Fibroblast of gingiva (primary cell): ENCODE data around the gene IP6K1.
"Not testable (repeated sequence)": the region's sequence is repeated elsewhere in the genome, so short reads cannot be mapped to it uniquely, and the experiment has no call there.

Source experiments
- DNase-seq: peaks from one replicate; pipeline ENCODE4 v3.0.0-alpha.2; 2011; ENCODE audit warnings: low read depth

Gene IP6K1

DNA sequence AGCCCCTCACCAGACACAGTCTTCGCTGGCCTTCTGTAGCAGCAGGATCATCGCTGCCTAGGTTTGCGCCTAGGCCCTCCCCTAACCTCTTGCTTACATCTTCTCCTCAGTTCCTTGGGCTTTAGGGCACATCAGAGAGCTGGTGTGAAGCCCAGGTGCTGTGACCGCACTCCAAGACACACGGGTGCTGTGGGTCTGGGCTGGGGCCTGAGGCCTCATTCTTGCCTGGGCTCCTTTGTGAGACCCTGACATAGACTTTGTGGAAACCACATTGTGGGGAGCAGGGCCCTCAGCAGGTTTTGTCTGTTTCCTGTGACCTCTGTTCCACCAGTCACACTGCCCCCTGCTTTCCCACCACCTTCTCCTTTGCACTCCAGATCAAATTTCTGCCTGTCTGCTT lies 74.9 kb downstream of the IP6K1 start:
- no peak for DNase-seq

DNA sequence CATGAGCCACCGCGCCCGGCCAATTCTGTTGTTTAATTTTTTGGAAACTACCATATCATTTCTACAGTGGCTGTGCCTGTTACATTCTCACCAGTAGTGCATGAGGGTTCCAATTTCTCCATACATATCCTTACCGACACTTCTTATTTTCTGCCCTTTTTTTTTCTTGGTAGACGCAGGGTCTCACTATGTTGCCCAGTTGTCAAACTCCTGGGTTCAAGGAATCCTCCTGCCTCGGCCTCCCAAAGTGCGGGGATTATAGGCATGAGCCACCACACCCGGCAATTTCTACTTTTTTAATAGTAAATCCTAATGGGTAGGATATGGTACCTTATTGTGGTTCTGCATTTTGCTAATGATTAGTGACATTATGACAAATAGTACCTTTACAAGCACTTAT lies 76.5 kb downstream of the IP6K1 start:
- no peak for DNase-seq

GRCh38 chr3:49707113-49707480 lies 79.2 kb downstream of the IP6K1 start:
- no peak for DNase-seq

DNA sequence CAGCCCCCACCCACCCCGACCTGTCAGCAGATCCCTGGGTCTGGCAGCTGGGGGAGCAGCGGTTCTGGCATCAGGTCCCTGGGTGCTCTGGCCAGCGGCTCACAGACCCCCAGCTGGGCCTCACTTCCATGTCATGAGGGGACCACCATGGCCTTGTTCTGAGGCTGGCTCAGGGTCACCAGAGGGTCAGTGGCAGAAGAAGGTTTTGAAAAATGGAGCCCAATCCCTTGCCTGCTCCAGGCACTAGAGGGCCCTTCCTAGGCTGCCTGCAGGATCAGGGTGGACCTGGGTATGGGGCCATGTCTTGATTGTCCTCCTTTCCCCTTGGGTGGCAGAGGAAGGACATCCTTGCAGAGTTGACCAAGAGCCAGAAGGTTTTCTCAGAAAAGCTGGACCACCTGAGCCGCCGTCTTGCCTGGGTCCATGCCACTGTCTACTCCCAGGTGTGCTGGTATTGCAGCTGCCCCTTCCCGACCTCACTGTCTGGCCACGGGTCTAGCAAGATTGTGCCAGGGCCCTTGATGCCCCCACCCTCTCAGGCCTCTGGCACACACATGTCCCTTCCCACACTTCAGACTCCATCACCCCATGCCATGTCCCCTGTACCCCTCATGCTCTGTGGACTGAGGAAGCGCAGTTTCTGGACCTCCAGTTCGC lies 79.8 kb downstream of the IP6K1 start:
- DNase-seq, result no peak

DNA sequence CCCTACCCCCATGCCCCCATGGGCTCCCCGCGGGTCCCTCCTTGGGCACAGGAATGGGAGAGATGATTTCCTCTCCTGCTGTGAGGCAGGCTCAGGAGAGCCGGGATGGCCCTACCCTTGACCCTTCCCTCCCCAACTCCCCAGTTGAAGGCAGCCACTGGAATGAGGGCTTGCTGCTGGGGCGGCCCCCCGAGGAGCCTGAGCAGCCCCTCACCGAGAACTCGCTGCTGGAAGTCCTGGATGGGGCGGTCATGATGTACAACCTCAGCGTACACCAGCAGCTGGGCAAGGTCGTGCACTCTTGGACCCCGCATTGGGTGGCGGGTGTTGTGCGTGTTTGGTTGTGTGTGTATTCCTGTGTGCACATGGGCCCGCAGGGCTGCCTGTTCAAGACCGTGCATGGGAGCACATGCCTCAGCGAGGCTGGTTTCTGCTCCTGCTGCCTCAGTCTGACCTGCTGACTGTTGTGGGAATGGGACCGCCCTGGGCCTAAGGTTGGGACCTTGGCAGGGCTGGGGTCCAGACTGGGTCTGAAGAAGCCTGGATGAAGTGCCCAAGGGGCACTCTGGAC lies 80.9 kb downstream of the IP6K1 start:
- DNase-seq, result no peak

DNA sequence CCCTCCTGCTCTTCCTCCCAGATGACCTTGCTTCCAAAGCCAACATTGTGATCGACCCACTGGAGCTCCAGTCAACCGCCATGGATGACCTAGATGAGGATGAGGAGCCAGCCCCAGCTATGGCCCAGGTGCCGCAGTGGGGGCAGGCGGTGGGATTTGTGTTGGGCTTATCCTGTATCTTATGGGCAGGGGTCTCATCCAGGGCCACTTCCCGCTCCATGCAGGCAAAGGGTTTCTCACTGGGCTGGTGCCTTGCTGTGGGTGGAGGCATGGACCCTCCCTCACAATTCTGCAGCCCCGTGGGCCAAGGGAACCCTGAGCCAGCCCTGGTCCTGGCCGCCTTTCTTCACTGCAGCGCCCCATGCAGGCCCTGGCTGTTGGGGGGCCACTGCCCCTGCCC lies 81.7 kb downstream of the IP6K1 start:
- DNase-seq, result no peak

GRCh38 chr3:49703956-49704355 lies 82.4 kb downstream of the IP6K1 start:
- DNase-seq, result no peak

DNA sequence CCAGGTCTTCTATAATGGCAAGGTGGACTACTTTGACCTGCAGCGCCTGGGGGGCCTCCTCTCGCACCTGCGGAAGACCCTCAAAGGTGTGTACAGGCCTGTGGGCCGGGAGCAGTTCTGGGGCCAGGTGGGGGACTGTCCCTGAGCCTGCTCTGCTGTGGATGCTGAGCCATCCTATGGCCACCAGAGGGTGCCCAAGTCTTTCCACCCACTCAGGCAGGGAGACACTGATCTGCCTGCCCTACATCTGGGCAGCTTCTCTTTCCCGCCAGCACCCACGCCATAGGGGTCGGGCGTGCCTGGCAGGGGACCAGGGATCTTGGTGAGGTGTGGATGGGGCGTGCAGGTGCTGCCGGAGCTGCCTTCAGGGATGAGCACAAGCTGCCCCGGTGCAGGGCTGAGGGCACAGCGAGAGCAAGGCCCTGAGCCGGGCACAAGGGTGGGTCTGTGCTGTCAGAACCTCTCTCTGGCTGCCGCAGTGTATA lies 82.9 kb downstream of the IP6K1 start:
- peak; percentile 49 for DNase-seq

GRCh38 chr3:49702672-49703071 lies 83.7 kb downstream of the IP6K1 start:
- DNase-seq, result no peak

GRCh38 chr3:49701388-49702077 lies 84.8 kb downstream of the IP6K1 start:
- DNase-seq, result no peak

DNA sequence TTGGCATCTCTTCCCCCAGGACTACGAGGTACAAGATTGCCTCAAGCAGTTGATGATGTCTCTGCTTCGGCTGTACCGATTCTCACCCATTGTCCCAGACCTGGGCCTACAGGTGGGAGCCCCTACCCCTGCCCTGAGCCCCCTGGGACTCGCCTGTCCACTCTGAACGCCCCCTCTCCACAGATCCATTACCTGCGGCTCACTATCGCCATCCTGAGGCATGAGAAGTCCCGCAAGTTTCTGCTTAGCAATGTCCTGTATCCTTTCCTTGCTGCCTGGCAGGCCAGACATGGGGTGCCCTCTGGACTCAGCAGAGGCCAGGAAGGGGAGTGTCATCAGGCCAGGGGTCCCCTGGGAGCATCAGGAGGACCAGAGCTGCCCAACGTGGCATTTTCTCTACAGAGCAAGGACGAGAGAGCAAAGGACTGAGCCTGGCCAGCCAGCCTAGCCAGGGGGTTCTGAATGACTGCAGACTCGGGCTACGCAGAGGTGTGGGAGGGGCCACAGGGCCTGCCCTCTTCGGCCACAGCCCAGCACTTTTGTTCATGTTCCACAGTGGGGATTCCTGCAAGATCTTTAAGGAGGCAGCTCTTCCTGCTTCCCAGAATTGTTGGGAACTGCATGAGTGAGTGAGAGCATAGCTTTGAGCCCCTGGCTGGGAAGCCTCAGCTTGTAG lies 85.8 kb downstream of the IP6K1 start:
- DNase-seq, result no peak

DNA sequence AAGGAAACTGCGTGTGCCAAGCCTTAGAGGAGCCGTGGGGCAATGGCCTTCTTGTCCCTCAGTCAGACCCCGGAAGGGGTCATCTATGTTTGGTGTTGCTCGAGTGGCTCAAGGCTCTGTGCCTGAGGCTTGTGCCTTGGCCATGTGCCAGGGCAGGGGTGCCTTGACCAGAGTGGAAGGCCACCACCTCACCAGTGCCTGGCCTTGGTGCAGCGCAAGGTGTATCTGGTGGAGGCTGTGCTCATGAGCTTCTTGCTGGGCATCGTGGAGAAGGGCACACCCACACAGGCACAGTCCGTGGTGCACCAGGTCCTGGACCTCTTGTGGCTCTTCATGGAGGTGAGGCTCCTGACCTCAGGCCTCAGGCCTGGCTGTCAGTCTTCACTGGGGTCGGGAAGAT lies 86.3 kb downstream of the IP6K1 start:
- DNase-seq, result no peak

DNA sequence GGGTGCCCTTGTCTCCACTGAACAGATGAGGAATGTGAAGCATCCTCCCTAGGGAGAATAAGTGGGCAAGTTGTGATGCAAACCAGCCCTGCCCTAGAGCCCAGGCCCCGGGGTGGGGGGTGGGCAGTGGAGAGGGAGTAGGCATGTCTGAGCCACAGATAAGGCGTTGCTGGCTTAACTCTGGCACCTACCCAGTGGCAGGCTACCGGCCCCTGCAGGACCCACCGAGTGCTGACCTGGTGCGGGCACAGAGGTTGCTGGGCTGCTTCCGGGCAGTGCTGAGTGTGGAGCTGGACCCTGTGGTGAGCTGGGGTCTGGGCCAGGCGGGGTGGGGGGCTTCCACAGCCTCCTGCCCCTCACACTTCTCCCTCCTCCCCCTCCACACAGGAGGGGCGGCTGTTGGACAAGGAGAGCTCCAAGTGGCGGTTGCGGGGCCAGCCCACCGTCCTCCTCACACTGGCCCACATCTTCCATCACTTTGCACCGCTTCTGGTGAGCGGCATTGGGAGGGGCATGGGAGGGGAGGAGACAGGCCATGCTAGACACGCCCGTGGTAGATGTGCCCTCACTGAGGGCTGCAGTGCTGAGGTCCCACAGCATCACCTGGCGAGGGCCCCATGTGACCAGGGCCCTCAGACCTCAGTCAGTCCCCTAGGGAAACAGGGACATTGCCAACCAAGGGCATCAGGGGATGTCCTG lies 86.9 kb downstream of the IP6K1 start:
- DNase-seq, result peak; percentile 55

DNA sequence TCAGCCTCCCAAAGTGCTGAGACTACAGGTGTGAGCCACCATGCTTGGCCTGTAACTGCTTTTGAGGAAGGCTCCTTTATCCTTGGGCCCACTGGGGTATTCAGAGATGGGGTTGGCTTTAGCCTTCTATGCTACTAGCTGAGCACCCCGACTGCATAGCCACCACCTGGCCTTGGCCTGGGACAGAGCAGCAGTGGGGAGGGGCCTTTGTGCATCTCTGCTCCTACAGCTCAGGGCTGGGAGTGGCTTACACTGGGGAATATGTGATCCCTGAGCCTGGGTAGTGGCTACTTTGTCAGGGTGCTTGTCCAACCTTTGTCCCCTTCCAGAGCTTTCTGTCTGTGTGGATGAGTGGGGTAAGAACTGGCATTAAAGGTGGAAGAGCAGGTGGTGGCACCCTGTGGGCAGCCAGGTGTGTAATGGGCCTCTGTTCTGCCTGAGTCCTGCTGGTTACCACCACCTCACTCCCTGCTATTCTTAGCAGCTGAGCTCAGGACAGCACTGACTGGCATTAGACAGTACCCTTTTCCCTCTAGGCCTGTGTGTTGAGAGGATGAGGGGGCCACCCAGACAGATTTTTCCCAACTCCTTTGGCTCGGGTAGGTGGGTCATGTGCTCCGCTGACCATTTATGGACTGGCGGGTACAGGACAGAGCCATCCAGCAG lies 90.9 kb downstream of the IP6K1 start:
- DNase-seq, result not testable (repeated sequence)

DNA sequence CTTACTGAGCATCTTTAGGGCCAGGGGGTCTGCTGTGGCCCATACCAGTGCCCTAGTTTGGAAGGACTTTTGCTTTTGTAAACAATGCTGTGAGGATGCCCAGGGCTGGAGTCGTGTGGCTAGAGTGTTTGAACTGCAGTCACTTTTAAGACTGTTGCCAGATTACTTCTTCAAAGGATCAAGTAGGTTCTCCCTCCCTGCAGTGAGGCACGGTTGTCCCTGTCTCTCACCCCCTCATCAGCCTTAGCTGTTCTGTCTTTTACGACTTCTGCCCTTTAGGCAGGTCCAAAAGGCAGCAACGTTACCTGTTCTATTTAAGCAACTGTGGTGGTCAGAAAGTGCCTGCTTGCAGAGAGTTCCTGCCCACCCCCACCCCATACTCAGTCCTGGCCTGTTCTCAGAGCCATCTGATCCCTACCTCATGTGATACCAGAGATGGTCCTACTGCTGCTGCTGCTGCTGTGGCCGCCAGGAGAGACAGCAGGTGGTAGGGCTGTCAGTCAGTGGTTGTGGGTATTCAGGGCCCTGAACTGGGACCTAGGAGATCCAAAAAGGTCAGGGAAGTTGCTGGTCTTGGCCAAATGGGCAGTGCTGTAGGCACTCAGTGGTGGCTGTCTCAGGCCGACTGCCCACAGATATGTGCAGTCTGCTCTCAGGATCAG lies 91.8 kb downstream of the IP6K1 start:
- DNase-seq, result not testable (repeated sequence)

- DNase-seq, result not testable (repeated sequence)
Observed at GRCh38 chr3:49691481-49691880, 94.9 kb downstream of the IP6K1 start.

GRCh38 chr3:49690856-49691255 lies 95.5 kb downstream of the IP6K1 start:
- DNase-seq, result not testable (repeated sequence)

DNA sequence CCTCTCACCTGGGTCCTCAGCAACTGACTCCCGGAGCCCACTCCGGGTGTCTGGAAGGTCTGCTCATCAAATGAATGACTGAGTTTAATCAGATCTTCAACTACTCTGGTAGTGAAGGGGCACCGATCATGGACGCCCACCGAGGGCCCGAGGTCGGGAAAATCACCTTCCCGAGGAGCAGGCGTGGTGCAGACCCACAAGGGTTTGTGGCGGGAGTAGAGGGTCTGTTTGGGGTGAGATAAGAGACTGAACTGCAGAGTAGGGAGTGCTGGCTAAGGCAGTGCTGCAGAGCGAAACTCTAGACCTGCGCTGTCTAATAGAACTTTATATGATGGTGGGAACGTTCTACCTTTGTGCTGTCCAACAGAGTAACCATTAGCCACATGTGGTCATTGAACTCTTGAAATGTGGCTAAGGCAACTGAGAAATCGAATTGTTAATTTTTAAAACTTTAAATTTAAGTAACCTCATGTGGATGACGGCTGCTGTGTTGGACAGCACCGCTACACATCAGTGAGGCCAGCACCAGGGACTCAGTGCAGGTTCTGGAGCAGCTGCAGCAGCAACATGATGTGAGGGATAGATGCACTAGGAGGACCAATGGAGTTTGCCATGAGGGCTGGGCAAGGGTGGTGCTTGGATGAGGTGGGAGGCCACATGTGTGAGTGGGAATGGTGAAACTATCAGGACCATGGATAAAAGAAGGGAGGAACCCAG lies 96.3 kb downstream of the IP6K1 start:
- not testable (repeated sequence) for DNase-seq

DNA sequence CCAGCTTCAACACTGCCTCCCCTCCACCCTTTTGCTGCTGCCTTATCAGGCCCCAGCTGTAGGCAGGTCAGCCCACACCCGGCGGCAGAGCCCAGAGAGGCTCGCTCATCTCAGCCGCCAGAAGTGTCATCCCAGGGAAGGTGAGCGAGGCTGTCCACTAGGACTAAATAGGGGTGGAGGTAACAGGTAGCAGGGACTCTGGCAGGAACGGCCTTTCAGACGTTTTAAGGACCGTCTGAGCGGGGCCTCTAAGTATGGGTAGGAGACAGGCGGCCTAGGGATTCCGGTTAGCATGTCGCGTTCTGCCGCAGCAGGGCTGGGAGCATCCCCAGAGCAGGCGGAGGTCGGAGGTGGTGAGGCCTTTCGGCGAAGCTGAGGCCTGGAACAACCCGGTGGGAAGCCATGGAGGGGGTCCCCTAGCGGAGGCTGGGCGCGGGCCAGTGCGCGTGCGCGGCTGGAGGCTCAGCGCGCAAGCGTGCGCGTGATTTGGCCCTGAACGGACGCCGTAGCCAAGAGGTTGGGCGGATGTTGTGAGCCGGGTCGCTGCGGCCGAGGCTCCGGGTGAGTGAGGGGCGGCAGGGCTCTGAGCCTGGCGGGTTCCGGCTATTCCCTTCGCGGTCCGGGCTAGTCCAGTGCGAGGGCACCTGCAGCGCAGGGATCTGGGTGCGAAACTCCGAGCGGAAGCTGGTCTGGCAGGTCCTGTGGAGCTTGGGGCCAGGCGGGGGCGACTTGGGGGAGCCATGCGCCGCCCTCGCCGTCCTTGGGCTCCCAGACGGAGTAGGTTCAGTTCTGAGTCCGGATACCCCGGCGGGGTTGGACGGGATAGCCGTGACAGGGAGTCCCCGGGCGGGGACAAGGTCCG lies 97.1 kb downstream of the IP6K1 start, which contains the start of the genes MST1 and RNF123:
Gene MST1 (minus strand): TSS at position 429 of the 862 bp plus-strand sequence. CDS start 783 bp downstream, outside the sequence.
Gene RNF123 (plus strand): TSS at position 512 of the 862 bp plus-strand sequence. CDS start 1,609 bp downstream, outside the sequence.
- peak; percentile 89 for DNase-seq
